Stimulated activated CD4-positive, alpha-beta T cell treated with anti-CD3 and anti-CD28 coated beads, Interleukin-15, amount 100 ng/mL, for 1 hour (primary cell): ENCODE data around the gene DNAH3.
"Not testable (repeated sequence)": the region's sequence is repeated elsewhere in the genome, so short reads cannot be mapped to it uniquely, and the experiment has no call there.

ENCODE experiments used
- DNase-seq, 2 donors: peaks; one replicate each; pipeline ENCODE4 v3.0.0-alpha.2; 2020; ENCODE audit warnings: low read depth in 1 of 2, low spot score in 1 of 2

DNAH3 gene

DNA sequence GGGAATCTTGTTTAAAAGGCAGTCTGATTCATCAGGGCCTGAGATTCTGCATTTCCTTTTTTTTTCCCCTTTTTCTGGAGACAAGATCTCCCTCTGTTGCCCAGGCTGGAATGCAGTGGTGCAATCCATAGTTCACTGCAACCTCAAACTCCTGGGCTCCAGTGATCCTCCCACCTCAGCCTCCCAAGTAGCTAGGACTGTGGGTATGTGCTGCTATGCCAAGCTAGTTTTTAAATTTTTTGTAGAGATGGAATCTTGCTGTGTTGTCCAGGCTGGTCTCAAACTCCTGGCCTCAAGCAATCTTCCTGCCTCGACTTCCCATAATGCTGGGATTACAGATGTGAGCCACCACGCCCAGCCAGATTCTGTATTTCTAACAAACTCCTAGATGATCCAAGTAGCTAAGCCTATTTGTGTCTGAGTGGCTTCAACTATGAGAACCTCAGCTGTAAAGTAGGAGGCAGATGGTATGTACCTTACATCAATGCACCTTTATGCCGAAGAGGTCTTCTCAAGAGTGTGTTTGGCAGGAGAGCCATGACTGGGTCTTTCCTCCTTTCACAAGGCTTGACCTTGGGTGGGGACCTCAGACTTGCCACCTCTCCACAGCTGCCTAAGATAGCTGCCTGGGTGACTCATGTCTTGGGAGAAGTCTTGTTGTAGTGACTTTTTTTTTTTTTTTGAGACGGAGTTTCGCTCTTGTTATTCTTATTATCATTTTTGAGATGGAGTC is 18.8 kb upstream of the DNAH3 start:
- DNase-seq, result no peak

GRCh38 chr16:21167929-21168602 is 17.4 kb upstream of the DNAH3 start:
- DNase-seq, result no peak

- DNase-seq, result no peak
These were observed 16.7 kb upstream of the DNAH3 start for GRCh38 chr16:21167360-21167759.

DNA sequence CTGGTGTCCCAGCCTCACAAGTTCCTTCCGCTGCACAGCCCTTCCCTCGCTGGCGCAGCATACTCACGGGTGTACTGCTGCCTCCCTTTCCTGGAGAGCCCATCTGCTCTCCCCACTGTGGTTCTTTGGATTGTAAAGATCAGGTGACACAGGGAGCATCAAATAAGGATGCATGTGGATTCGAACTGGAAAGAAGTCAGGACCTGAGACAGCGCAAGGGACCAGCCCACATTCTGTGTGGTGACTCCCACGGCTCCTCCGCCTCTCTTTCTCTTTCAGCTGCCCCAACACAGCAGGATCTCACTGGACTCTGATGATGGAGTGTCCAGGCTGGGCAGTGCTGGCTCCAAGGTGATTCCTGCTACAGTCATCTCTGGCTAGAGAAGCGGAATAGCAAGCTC is 15.9 kb upstream of the DNAH3 start:
- DNase-seq, result no peak

- DNase-seq, result no peak
These were observed 14.0 kb upstream of the DNAH3 start for GRCh38 chr16:21164521-21165168.

- no peak for DNase-seq
These were observed 12.9 kb upstream of the DNAH3 start for GRCh38 chr16:21163576-21163975.

DNA sequence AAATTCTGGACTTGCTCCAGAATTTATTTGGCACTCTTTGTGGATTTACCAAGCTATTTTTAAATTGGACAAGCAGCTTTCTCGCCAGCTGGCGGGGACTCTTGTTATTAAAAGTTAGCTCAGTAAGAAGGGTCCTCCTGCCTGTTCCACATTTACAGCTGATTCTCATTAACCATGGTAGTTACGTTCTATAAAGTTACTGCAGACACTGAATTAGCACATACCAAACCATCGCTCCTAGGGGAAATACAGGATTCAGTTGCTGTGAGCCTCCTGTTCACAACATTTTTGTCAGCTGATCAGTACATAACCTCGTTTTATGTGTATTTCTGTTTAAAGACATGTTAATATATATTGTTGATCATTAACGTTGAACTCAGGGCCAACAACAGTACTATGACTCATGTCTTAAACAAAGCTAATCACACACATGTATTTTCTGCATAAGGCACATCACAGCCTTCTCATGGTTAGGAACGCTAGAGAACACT is 12.1 kb upstream of the DNAH3 start:
- DNase-seq, result no peak

GRCh38 chr16:21161211-21161610 is 10.6 kb upstream of the DNAH3 start:
- DNase-seq, result no peak

DNA sequence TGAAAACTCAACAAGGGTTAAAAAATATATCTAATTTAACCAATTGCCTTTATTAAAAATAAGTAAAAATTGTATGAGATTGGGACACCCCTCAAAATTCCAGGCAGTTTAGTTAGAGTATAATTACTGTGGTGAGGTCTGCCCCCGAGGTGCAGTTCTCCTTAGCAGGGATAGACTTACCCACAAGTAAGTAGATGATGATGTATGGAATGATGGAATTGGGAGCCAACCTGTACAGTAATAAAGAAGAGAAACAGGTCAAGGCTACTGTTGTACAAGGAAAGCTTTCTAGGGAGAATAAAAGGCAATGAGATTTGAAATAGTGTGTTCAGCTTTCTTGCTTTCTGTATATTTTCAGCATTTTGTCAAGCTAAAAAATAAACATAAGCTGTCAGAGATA is 9.6 kb upstream of the DNAH3 start:
- no peak for DNase-seq

GRCh38 chr16:21159281-21159951 is 8.8 kb upstream of the DNAH3 start:
- DNase-seq, result peak in 1 of 2 donors; percentile 4

DNA sequence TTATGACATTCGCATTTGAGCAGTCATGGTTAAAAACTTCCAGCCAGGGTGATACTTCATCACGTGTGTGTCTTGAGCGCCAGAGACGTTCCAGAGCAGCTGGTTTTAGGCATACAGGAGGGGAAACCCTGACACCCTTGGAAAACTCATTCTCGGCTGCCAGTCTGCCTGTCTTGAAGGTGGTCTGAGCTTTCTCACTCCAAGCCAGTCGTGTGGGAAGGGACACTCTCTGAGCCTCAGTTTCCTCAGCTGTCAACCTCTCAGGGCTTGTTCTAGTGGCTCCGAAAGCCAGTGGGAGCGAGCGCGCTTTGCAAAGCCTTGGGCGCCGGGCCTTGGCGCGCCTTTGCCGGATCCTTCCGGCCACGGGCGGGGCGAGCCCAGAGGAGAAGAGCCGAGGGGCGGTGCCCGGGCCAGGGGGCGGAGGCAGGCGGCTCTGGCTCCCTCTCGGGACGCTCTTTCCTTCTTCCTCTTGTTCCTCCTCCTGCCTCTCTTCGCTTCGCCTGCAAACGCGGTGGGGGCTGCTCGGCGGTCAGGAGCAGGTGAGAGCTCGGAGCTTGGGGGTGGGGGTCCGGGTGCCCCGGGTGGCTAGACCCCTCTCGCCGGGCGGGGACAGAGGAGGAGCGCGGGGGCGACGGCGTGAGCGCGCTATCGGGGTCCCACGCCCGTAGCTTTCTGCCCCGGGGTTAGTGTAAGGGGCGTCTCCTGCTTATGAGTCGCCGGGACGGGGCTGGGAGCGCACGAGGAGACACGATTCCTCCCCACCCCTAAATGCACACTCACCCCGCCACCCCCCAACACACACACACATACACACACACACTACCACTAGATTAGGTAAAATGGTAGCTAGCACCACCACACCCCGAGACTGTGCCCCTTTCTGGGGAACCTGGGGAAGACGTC is 7.8 kb upstream of the DNAH3 start, which contains the start of gene LDAF1:
TSS of gene LDAF1 (plus strand) at position 467 of the 903 bp plus-strand sequence. CDS start 2,509 bp downstream, outside the sequence.
- peak; percentile 47 to 76 for DNase-seq

GRCh38 chr16:21157632-21158031 is 7.0 kb upstream of the DNAH3 start:
- DNase-seq, result no peak

DNA sequence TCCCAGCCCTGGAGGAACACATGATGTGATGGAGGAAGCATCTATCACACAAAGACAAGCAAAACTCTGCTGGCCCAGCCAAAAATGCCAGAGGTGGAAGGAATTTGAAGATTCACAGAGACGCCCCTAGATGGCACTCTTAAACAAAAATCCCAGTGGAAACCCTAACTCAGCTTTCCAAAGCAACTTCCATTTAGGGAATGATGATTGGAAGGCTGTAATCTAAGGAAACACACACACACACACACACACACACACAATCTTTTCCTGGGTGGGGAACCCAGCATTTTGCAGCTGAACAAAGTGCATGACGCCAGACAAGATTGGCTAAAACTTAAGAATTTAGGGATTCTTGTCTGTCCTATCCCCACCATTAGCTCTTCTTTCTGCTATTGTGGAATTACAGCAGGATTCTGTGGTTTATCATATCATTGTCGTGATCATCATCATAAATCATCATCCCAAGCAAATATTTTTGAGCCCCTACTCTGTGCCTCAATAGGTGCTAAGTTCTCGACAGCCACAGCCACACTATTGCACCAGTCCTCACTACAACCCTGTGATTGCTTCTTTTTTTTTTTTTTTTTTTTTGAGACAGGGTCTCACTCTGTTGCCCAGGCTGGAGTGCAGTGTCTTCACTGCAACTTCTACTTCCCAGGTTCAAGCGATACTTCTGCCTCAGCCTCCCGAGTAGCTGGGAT is 6.3 kb upstream of the DNAH3 start:
- DNase-seq, result no peak

DNA sequence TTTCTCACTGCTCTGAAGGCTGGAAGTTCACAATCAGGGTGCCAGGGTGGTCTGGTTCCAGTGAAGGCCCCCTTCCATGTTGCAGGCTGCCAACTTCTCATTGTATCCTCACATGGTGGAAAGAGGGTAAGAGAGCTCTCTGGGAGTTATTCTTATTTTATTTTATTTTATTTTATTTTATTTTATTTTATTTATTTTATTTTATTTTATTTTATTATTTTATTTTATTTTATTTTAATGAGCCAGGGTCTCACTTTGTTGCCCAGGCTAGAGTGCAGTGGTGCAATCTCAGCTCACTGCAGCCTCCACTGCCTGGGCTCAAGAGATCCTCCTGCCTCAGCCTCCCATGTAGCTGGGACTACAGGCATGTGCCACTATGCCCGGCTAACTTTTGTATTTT is 5.4 kb upstream of the DNAH3 start:
- DNase-seq, result not testable (repeated sequence)

DNA sequence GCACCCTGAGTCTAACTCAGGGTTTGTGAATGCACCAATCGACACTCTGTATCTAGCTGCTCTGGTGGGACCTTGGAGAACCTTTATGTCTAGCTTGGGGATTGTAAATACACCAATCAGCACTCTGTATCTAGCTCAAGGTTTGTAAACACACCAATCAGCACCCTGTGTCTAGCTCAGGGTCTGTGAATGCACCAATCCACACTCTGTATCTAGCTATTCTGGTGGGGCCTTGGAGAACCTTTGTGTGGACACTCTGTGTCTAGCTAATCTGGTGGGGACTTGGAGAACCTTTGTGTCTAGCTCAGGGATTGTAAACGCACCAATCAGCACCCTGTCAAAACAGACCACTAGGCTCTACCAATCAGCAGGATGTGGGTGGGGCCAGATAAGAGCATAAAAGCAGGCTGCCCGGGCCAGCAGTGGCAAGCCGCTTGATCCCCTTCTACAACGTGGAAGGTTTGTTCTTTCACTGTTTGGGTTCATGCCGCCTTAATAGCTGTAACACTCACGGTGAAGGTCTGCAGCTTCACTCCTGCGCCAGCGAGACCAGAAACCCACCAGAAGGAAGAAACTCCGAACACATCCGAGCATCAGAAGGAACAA is 2.6 kb upstream of the DNAH3 start:
- DNase-seq, result not testable (repeated sequence)

DNA sequence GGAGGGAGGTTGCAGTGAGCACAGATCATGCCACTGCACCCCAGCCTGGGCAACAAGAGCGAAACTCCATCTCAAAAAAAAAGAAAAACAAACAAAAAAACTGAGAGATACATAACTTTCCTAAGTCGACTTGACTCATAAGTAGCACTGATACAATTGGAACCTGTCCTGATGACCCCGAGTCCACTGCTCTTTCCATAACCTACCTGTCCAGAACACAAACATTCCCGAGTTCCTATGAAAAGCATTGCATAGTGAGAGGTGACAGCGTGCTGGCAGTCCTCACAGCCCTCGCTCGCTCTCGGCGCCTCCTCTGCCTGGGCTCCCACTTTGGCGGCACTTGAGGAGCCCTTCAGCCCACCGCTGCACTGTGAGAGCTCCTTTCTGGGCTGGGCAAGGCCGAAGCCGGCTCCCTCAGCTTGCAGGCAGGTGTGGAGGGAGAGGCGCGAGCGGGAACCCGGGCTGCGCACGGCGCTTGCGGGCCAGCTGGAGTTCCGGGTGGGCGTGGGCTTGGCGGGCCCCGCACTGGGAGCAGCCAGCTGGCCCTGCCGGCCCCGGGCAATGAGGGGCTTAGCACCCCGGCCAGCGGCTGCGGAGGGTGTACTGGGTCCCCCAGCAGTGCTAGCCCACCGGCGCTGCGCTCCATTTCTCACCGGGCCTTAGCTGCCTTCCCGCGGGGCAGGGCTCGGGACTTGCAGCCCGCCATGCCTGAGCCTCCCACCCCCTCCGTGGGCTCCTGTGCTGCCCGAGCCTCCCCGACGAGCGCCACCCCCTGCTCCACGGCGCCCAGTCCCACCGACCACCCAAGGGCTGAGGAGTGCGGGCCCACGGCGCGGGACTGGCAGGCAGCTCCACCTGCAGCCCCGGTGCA is 1.7 kb upstream of the DNAH3 start:
- not testable (repeated sequence) for DNase-seq

DNA sequence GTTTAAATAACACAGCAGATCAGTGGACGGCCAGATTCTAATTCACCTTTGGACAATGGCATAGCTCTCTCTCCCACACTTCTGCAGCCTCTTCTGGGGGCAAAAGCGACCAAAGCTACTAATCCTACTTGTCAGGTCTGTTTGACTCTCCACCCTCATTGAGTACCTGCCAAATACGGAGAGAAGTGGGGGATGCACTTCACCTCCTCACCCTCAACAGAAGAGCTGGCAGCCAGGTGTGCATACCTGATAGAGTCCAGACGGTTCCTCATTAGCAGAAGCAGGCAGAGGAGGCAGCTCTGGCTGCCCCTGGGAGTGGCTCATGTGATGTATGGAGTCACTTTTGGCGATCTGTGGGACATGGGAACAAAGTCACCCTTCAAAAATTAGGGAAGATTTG is 4.9 kb downstream of the DNAH3 start:
- DNase-seq, result no peak

- no peak for DNase-seq
These were observed 16.6 kb downstream of the DNAH3 start for GRCh38 chr16:21134053-21134452.
